Activated CD4-positive, CD25-positive, alpha-beta regulatory T cell treated with anti-CD3 and anti-CD28 coated beads, Interleukin-2, amount 50 U/mL, for 24 hours (primary cell): ENCODE results near the gene CTTNBP2.

ENCODE experiments used
- ATAC-seq, 2 donors: fragments of 150-1000 bp; cut with Tn5 transposase; one replicate each; pipeline ENCODE4 v1.10.0; 2021; ENCODE audit warnings: mild to moderate bottlenecking in 1 of 2, moderate library complexity in 1 of 2

The CTTNBP2 gene

GRCh38 chr7:117682681-117683385 is 190.4 kb downstream of the CTTNBP2 start:
- no peak for ATAC-seq

DNA sequence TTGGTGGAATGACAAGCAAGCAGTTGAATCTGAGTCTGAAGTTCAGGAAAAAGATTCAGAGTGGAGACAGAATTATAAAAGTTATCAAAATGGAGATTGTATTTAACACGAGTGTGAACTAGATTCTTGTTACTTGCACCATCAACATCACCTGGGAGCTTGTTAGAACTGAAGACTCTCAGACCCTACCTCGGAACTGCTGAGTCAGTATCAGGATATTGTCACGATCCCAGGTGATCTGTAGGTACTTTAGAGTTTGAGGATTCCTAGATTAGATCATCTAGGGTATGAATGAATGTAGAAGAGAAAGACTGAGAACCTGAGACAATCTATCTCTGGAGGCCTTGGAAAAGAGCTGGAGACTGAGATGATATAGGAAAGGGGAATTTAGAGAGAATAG is 194.1 kb downstream of the CTTNBP2 start:
- ATAC-seq = no peak

GRCh38 chr7:117675497-117676435 is 197.5 kb downstream of the CTTNBP2 start:
- ATAC-seq = no peak

DNA sequence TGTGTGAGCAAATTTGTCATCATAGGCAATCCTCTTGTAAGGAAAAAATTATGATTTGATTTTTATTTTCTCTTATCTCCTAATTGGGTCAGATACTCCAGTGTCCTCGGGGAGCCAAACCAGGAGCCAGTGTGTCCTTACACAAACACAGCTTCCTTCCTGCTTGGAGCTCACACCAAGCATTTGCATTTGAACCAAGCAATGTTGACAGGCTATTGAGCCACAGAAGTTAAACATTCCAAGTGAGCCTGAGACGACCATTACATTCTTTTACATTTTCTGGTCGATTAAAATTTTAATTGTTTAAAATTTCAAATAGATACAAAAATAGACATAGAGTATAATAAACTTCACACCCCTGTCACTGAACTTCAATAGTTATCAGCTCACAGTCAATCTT is 198.6 kb downstream of the CTTNBP2 start:
- ATAC-seq = no peak

- no peak for ATAC-seq
Observed at GRCh38 chr7:117673839-117674238, 199.4 kb downstream of the CTTNBP2 start.

- no peak for ATAC-seq
Observed at GRCh38 chr7:117673367-117673766, 199.9 kb downstream of the CTTNBP2 start.

GRCh38 chr7:117672453-117672852 is 200.8 kb downstream of the CTTNBP2 start:
- ATAC-seq = no peak

GRCh38 chr7:117669818-117670217 is 203.4 kb downstream of the CTTNBP2 start:
- no peak for ATAC-seq

- ATAC-seq = no peak
Observed at GRCh38 chr7:117667456-117667855, 205.8 kb downstream of the CTTNBP2 start.

- ATAC-seq = no peak
Observed at GRCh38 chr7:117666689-117667088, 206.6 kb downstream of the CTTNBP2 start.

DNA sequence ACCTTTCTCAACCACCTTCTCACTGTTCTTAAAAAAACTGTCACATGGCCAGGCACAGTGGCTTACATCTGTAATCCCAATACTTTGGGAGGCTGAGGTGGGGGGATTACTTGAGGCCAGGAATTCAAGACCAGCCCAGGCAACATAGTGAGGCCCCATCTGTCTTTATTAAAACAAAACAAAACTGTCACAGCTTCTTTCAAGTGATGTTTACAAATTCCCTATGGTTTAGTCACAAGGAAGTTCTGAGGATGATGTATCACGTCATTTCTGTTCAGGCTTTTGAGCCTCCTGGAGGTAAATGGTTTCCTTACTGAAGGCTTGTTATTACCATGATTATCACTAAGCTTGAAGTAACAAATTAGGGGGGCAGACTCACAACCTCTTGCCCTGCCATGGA is 207.2 kb downstream of the CTTNBP2 start:
- ATAC-seq = no peak

DNA sequence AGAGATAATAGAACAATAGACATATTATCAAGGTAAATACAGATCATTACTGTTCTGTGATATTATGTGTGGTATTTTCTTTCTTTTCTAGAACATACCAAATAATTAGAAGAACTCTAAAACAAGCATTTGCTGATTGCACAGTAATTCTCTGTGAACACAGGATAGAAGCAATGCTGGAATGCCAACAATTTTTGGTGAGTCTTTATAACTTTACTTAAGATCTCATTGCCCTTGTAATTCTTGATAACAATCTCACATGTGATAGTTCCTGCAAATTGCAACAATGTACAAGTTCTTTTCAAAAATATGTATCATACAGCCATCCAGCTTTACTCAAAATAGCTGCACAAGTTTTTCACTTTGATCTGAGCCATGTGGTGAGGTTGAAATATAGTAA is 207.9 kb downstream of the CTTNBP2 start:
- ATAC-seq = no peak

- no peak for ATAC-seq
Observed at GRCh38 chr7:117664047-117664446, 209.2 kb downstream of the CTTNBP2 start.

GRCh38 chr7:117661328-117661727 is 211.9 kb downstream of the CTTNBP2 start:
- no peak for ATAC-seq
